Measurements from ENCODE around the gene PIEZO2. TPM values are rescaled to one million over a fixed set of nuclear protein-coding genes. Genes with fewer than 3 reads are reported as not detected.

PIEZO2 gene
- total RNA-seq, 2 experiments from 2014 or later, result not detected

- Mint-ChIP-seq H3K27me3 (peaks cover 3% of the 10 kb centered on the region), H3K27ac (no peak overlapping the region), H3K36me3 (no peaks in the 10 kb centered on the region), H3K4me3 (no peak overlapping the region), H3K4me1 (no peaks in the 10 kb centered on the region), H3K9me3 (no peaks in the 10 kb centered on the region)
- no peak for ATAC-seq (ENCODE audit: low read depth)
- POLR2A ChIA-PET, result no interaction called here
- no peak for DNase-seq
Observed at GRCh38 chr18:10893761-10894160, 255.6 kb downstream of the PIEZO2 start.

GRCh38 chr18:10893196-10893595 is 256.2 kb downstream of the PIEZO2 start:
- H3K4me1 Mint-ChIP-seq, result no peaks in the 10 kb centered on the region
- H3K27me3 Mint-ChIP-seq, result peaks cover 3% of the 10 kb centered on the region
- no peak overlapping the region for H3K4me3 Mint-ChIP-seq
- no peak for ATAC-seq (ENCODE audit: low read depth)
- H3K27ac Mint-ChIP-seq, result no peak overlapping the region
- POLR2A ChIA-PET, result no interaction called here
- no peak for DNase-seq
- no peaks in the 10 kb centered on the region for H3K9me3 Mint-ChIP-seq
- no peaks in the 10 kb centered on the region for H3K36me3 Mint-ChIP-seq

- DNase-seq (no peak), ATAC-seq (ENCODE audit: low read depth) (no peak)
- no peaks in the 10 kb centered on the region for H3K9me3 Mint-ChIP-seq
- POLR2A ChIA-PET, result no interaction called here
- no peaks in the 10 kb centered on the region for H3K4me1 Mint-ChIP-seq
- no peak overlapping the region for H3K4me3 Mint-ChIP-seq
- no peaks in the 10 kb centered on the region for H3K36me3 Mint-ChIP-seq
- peaks cover 3% of the 10 kb centered on the region for H3K27me3 Mint-ChIP-seq
- no peak overlapping the region for H3K27ac Mint-ChIP-seq
Observed at GRCh38 chr18:10892786-10893185, 256.6 kb downstream of the PIEZO2 start.

DNA sequence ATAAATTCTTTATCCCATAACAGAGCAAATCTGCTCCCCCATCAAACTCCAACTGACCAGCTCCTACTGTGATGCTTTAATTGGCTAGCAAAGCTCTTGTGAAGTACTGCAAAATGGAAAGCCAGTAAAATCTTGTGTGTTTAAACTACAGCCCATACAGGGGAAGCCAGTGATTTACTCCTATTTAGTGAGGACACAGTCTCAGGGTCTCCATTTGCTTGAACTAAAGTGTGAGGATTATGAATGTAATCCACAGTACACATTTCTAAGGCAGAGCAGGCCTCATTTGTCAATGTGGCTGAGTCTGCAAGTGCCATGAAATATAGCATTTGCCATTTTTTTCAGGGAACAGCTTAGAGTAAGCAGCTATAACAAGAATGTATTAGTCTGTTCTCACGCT is 259.3 kb downstream of the PIEZO2 start:
- POLR2A ChIA-PET, result no interaction called here
- Mint-ChIP-seq H3K36me3 (no peaks in the 10 kb centered on the region), H3K4me1 (no peaks in the 10 kb centered on the region)

DNA sequence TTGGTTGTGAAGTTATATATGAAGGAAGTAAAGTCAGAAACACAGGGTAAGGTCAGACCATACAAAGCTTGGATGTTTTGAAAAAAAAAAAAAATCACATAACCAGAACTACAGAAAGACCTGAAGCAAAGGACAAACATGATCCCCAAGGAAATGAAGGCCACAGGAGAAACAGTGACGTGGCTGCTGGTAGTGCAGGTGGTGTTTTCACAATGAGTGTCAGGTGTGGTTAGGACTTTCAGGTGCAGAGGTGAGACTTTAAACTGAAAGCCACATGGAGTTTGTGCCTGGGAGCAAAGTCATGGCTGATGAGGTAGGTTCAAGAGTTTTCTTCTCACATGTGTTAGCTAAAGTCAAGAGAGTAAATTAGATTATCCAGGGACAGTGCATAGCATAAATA is 270.7 kb downstream of the PIEZO2 start:
- DNase-seq (no peak), ATAC-seq (ENCODE audit: low read depth) (no peak)
- Mint-ChIP-seq H3K27ac (no peak overlapping the region), H3K9me3 (no peaks in the 10 kb centered on the region), H3K4me1 (no peaks in the 10 kb centered on the region), H3K4me3 (no peak overlapping the region), H3K27me3 (no peaks in the 10 kb centered on the region), H3K36me3 (no peaks in the 10 kb centered on the region)
- POLR2A ChIA-PET, result no interaction called here

More for the DNA sequence above, 259.3 kb downstream of the PIEZO2 start:
- no peaks in the 10 kb centered on the region for H3K9me3 Mint-ChIP-seq
- peaks cover 3% of the 10 kb centered on the region for H3K27me3 Mint-ChIP-seq
- DNase-seq, result no peak
- no peak overlapping the region for H3K4me3 Mint-ChIP-seq
- H3K27ac Mint-ChIP-seq, result no peak overlapping the region
- no peak for ATAC-seq (ENCODE audit: low read depth)

- DNase-seq (no peak), ATAC-seq (ENCODE audit: low read depth) (no peak)
- no peaks in the 10 kb centered on the region for H3K27me3 Mint-ChIP-seq
- H3K9me3 Mint-ChIP-seq, result no peaks in the 10 kb centered on the region
- no peaks in the 10 kb centered on the region for H3K4me1 Mint-ChIP-seq
- H3K36me3 Mint-ChIP-seq, result no peaks in the 10 kb centered on the region
- H3K27ac Mint-ChIP-seq, result no peak overlapping the region
- POLR2A ChIA-PET, result no interaction called here
- no peak overlapping the region for H3K4me3 Mint-ChIP-seq
Observed at GRCh38 chr18:10877987-10878386, 271.4 kb downstream of the PIEZO2 start.

DNA sequence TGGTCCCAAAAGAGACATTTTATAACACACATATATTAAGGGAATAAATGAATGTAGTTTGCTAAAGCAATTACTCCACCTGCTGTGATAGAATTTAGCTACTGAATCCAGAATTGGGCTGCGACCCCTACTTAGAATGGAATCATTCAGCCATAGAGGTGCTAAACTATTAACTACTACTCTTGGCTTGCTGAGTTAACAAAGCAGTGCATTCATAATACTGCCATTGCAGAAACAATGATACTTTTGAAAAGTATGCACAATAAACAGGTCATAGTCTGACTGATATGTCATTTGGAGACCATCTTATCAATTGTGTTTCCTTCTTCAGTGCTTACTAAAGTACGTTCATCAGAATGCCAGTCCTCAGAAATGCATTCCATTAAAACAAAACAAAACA is 273.6 kb downstream of the PIEZO2 start:
- H3K27me3 Mint-ChIP-seq, result no peaks in the 10 kb centered on the region
- H3K36me3 Mint-ChIP-seq, result no peaks in the 10 kb centered on the region
- H3K4me1 Mint-ChIP-seq, result no peaks in the 10 kb centered on the region
- no peak overlapping the region for H3K4me3 Mint-ChIP-seq
- H3K9me3 Mint-ChIP-seq, result no peaks in the 10 kb centered on the region
- H3K27ac Mint-ChIP-seq, result no peak overlapping the region
- POLR2A ChIA-PET, result no interaction called here
- no peak for DNase-seq
- ATAC-seq (ENCODE audit: low read depth), result no peak

DNA sequence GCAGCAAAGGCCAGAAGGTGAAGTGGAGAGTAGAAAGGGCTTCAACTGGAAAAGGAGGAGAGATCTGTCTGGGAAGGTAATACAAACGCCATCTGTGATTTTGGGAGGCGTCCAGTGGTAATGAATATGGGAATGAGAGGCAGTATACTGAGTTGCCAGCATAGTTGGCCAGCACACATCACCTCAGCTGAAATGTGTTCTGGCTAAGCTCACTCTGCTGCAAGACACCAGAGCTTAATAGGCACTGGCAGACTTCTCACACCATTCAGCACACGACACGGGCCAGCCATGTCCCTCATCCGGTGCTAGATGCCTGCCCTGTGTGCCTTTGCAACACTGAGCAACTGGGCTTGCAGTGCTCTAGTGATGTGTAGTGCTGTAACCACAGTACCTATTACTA is 277.1 kb downstream of the PIEZO2 start:
- no peak overlapping the region for H3K27ac Mint-ChIP-seq
- no peak for DNase-seq
- no peaks in the 10 kb centered on the region for H3K36me3 Mint-ChIP-seq
- H3K27me3 Mint-ChIP-seq, result peaks cover 2% of the 10 kb centered on the region
- H3K9me3 Mint-ChIP-seq, result no peaks in the 10 kb centered on the region
- no peak for ATAC-seq (ENCODE audit: low read depth)
- POLR2A ChIA-PET, result no interaction called here
- no peaks in the 10 kb centered on the region for H3K4me1 Mint-ChIP-seq
- no peak overlapping the region for H3K4me3 Mint-ChIP-seq

- Mint-ChIP-seq H3K4me1 (no peaks in the 10 kb centered on the region), H3K9me3 (no peaks in the 10 kb centered on the region), H3K36me3 (no peaks in the 10 kb centered on the region), H3K27me3 (peaks cover 4% of the 10 kb centered on the region), H3K4me3 (no peak overlapping the region), H3K27ac (no peak overlapping the region)
- DNase-seq (no peak), ATAC-seq (ENCODE audit: low read depth) (no peak)
- POLR2A ChIA-PET, result no interaction called here
Observed at GRCh38 chr18:10864722-10865121, 284.6 kb downstream of the PIEZO2 start.

- ATAC-seq (ENCODE audit: low read depth), result no peak
- H3K27ac Mint-ChIP-seq, result no peak overlapping the region
Observed at GRCh38 chr18:10863026-10863425, 286.3 kb downstream of the PIEZO2 start.

GRCh38 chr18:10860928-10861327 is 288.4 kb downstream of the PIEZO2 start:
- POLR2A ChIA-PET, result no interaction called here
- no peak for DNase-seq
- H3K9me3 Mint-ChIP-seq, result no peaks in the 10 kb centered on the region
- no peak for ATAC-seq (ENCODE audit: low read depth)
- H3K27ac Mint-ChIP-seq, result no peak overlapping the region
- no peak overlapping the region for H3K4me3 Mint-ChIP-seq
- H3K27me3 Mint-ChIP-seq, result peaks cover 2% of the 10 kb centered on the region
- H3K4me1 Mint-ChIP-seq, result no peaks in the 10 kb centered on the region
- no peaks in the 10 kb centered on the region for H3K36me3 Mint-ChIP-seq

More at GRCh38 chr18:10863026-10863425, 286.3 kb downstream of the PIEZO2 start:
- Mint-ChIP-seq H3K9me3 (no peaks in the 10 kb centered on the region), H3K4me3 (no peak overlapping the region), H3K4me1 (no peaks in the 10 kb centered on the region), H3K27me3 (peaks cover 4% of the 10 kb centered on the region), H3K36me3 (no peaks in the 10 kb centered on the region)
- DNase-seq, result no peak
- POLR2A ChIA-PET, result no interaction called here

- peaks cover 2% of the 10 kb centered on the region for H3K27me3 Mint-ChIP-seq
- POLR2A ChIA-PET, result no interaction called here
- H3K4me3 Mint-ChIP-seq, result no peak overlapping the region
- no peak for ATAC-seq (ENCODE audit: low read depth)
- H3K4me1 Mint-ChIP-seq, result no peaks in the 10 kb centered on the region
- DNase-seq, result no peak
- no peaks in the 10 kb centered on the region for H3K36me3 Mint-ChIP-seq
- no peak overlapping the region for H3K27ac Mint-ChIP-seq
- no peaks in the 10 kb centered on the region for H3K9me3 Mint-ChIP-seq
Observed at GRCh38 chr18:10860382-10860781, 289.0 kb downstream of the PIEZO2 start.

GRCh38 chr18:10858477-10858876 is 290.9 kb downstream of the PIEZO2 start:
- POLR2A ChIA-PET, result no interaction called here
- H3K27me3 Mint-ChIP-seq, result peaks cover 7% of the 10 kb centered on the region
- no peak overlapping the region for H3K4me3 Mint-ChIP-seq
- H3K36me3 Mint-ChIP-seq, result no peaks in the 10 kb centered on the region
- no peak overlapping the region for H3K27ac Mint-ChIP-seq
- no peaks in the 10 kb centered on the region for H3K9me3 Mint-ChIP-seq
- ATAC-seq (ENCODE audit: low read depth), result no peak
- no peaks in the 10 kb centered on the region for H3K4me1 Mint-ChIP-seq
- no peak for DNase-seq

DNA sequence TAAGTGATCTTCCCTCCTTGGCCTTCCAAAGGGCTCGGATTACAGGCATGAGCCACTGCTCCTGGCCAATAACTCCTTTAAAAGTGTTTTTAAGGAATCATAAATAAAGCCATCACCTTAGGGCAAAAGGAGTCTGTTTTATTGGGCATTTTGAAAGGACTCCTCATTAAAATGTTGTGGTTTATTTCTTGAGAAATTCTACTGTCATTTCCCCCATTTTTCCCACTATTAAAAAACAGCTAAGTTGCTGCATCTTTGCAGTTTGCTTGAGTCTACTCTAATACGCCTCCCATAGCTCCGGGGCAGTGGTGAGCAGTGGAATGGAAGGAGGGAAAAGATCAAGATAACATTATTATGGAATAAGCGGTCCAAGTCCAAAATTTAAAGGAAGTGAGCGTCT is 293.2 kb downstream of the PIEZO2 start:
- DNase-seq, result no peak

More for the DNA sequence above, 293.2 kb downstream of the PIEZO2 start:
- peaks cover 12% of the 10 kb centered on the region for H3K27me3 Mint-ChIP-seq
- POLR2A ChIA-PET, result no interaction called here
- ATAC-seq (ENCODE audit: low read depth), result no peak
- no peak overlapping the region for H3K4me3 Mint-ChIP-seq
- H3K36me3 Mint-ChIP-seq, result no peaks in the 10 kb centered on the region
- H3K4me1 Mint-ChIP-seq, result no peaks in the 10 kb centered on the region
- H3K27ac Mint-ChIP-seq, result no peak overlapping the region
- H3K9me3 Mint-ChIP-seq, result no peaks in the 10 kb centered on the region
